ENCODE data around the gene EIF2B4. TPM values are rescaled to one million over a fixed set of nuclear protein-coding genes. Genes with fewer than 3 reads are reported as not detected.

EIF2B4 gene
- total RNA-seq, 1 donor from 2014 or later: 56.0 TPM

DNA sequence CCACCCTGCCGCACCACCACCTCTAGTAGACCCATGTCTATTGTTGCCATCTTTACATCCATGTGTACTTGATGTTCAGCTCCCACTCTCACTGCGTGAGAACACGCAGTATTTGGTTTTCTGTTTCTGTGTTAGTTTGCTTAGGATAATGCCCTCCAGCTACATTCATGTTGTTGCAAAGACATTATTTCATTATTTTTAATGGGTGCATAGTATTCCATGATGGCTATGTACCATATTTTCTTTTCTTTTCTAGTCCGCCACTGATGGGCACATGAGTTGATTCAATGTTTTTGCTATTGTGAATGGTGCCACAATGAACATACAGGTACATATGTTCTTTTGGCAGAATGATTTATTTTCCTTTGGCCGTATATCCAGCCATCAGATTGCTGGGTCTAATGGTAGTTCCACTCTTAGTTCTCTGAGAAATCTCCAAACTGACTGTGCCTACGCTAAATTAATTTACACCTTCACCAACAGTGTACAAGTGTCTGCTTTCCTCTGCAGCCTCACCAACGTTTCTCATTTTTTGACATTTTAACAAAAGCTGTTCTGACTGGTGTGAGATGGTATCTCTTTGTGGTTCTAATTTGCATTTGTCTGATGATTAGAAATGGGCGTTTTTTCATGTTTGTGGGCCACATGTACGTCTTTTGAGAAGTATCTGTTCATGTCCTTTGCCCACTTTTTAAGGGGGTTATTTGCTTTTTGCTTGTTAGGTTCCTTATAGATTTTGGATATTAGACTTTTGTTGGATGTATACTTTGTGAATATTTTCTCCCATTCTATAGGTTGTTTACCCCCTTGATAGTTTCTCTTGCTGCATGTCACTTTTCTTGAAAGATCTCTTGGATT lies 20.9 kb upstream of the EIF2B4 start:
- Mint-ChIP-seq H3K36me3 (peaks cover 11% of the 10 kb centered on the region), H3K27ac (no peak overlapping the region), H3K9me3 (no peaks in the 10 kb centered on the region), H3K4me3 (no peak overlapping the region), H3K27me3 (no peaks in the 10 kb centered on the region), H3K4me1 (ENCODE audit: unreplicated experiment) (no peaks in the 10 kb centered on the region)
- TF ChIP-seq, protein P1, sequence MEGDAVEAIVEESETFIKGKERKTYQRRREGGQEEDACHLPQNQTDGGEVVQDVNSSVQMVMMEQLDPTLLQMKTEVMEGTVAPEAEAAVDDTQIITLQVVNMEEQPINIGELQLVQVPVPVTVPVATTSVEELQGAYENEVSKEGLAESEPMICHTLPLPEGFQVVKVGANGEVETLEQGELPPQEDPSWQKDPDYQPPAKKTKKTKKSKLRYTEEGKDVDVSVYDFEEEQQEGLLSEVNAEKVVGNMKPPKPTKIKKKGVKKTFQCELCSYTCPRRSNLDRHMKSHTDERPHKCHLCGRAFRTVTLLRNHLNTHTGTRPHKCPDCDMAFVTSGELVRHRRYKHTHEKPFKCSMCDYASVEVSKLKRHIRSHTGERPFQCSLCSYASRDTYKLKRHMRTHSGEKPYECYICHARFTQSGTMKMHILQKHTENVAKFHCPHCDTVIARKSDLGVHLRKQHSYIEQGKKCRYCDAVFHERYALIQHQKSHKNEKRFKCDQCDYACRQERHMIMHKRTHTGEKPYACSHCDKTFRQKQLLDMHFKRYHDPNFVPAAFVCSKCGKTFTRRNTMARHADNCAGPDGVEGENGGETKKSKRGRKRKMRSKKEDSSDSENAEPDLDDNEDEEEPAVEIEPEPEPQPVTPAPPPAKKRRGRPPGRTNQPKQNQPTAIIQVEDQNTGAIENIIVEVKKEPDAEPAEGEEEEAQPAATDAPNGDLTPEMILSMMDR (conservative IDR thresholded peaks at IDR 0.05): no peak
- DNase-seq (ENCODE audit: extremely low spot score, unreplicated experiment): no peak

DNA sequence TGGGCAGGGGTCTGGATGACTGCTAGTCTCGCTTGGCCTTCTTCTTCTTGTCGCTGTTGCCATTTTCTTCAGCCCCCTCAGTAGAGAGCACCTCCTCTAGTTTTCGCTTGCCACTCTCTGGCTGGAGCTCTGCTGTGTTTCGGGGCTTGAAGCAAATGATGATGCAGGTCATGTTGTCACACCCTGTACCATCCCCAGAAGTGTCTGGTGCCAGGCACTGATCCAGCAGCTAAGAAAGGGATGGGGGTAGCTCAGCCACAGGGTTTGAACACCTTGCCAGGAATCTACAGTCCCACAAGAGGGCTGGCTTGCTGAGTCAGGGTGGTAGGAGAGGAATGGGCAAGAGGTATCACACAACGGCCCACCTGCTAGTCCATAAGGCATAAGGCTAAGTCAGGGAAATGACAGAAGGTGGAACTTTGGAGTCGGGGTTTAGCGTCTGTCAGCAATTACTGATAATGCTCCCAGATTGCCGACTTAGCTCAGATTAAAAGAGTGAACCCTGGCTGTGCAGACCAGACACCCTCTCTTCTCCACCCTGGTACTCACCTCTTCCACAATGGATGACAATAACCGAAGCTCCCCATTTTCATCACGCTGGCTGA lies 11.5 kb upstream of the EIF2B4 start:
- TF ChIP-seq, protein P1 (conservative IDR thresholded peaks at IDR 0.05): no peak
- no peak for DNase-seq (ENCODE audit: extremely low spot score, unreplicated experiment)
- no peaks in the 10 kb centered on the region for H3K27me3 Mint-ChIP-seq
- peak overlapping the region; percentile 88 for H3K4me3 Mint-ChIP-seq
- peaks cover 24% of the 10 kb centered on the region for H3K4me1 Mint-ChIP-seq (ENCODE audit: unreplicated experiment)
- peaks cover 28% of the 10 kb centered on the region for H3K36me3 Mint-ChIP-seq
- peak overlapping the region; percentile 97 for H3K27ac Mint-ChIP-seq
- no peaks in the 10 kb centered on the region for H3K9me3 Mint-ChIP-seq

DNA sequence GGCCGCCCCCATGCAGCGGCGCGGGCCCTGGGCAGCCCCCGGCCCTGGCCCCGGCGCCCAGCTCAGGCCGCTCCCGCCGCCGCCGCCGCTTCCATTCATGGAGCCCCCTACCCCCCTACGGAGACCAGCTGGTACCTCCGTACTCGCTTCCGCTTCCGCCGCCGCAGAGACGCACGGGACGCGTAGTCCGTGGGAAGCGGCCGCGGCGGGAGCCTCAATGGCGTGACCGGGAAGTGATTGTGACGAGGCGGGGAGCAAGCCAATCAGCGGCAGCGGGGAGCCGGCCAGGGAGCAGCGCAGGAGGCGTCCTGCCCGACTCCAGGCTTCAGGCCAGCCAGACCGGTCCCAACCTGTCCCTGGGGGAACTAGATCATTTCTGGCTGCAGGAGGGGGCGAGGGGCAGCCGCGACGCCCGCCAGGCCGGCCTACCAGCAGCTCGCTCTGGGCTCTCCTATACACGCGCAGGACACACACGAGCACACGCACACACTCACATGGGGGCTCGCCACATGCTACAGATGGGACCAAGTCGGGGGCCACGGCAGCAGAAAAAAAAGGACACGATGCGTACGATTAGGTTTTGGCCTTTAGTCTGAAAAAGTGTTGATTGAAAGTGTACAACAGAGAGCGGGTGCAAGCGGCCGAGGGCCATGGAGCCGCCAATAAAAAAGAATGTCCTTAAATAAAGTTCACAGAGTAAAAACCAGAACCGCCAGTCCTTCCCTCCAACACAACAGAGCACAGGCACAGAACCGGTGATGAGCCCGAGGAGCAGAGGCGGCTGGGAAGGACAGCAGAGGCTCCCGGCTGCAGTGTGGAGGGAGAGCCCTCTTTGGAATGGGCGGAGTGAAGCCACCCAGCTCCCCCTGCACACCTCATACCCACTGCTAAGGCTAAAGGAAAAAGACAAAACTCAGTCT lies 10.7 kb upstream of the EIF2B4 start, which contains the start of gene ZNF513:
ZNF513 (minus strand) TSS at position 109 of the 920 bp plus-strand sequence. CDS start 208 bp downstream, outside the sequence.
- H3K27ac Mint-ChIP-seq: peak within 1 kb of the TSS; percentile 97
- DNase-seq (ENCODE audit: extremely low spot score, unreplicated experiment): peak; percentile 96
- H3K27me3 Mint-ChIP-seq: no peaks in the 10 kb centered on the region

DNA sequence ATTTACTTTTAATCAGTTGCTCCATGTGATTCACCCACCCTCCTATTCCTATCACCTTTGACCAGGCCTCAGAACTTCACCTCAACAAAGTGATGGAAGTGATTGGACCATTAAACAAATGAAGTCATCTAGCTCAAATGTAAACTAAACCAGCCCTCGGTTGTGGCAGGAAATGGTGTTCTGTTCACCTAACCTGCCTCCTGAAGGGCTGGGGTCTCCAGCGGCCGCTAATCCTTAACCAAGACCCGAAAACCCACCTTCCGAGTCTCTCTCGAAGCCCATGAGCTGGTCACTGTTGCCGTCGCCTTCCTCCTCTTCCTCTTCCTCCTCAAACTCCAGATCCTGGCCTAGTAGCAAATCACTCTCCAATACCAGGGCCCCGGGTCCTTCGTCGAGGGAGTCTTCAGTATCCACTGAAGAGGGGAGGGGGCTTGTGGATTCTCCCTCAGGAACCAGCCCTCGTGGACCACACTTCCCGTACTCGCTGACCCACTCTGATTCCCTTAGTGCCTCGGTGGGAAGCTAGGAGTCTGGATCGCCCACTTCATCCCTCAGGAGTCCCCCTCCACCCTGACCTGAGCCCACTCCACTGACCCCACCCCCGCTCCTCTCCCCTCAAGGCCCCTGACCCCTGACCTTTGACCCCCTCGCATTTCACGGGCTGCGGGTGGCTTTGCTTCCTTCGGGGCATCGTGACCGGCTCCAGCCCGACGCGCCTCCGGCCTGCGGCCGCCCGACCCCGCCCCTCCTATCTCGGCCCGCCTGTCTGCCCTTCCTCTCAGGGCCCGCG lies 9.9 kb upstream of the EIF2B4 start:
- TF ChIP-seq, protein P1 (conservative IDR thresholded peaks at IDR 0.05): no peak
- H3K27ac Mint-ChIP-seq: peak overlapping the region; percentile 97
- no peak for DNase-seq (ENCODE audit: extremely low spot score, unreplicated experiment)

More for the DNA sequence above, 10.7 kb upstream of the EIF2B4 start, which contains the start of gene ZNF513:
- TF ChIP-seq, protein P1 (conservative IDR thresholded peaks at IDR 0.05): no peak
- peaks cover 24% of the 10 kb centered on the region for H3K4me1 Mint-ChIP-seq (ENCODE audit: unreplicated experiment)
- no peaks in the 10 kb centered on the region for H3K9me3 Mint-ChIP-seq
- H3K36me3 Mint-ChIP-seq: peaks cover 26% of the 10 kb centered on the region
- peak within 1 kb of the TSS; percentile 88 for H3K4me3 Mint-ChIP-seq

More for the DNA sequence above, 9.9 kb upstream of the EIF2B4 start:
- Mint-ChIP-seq H3K4me1 (ENCODE audit: unreplicated experiment) (peaks cover 24% of the 10 kb centered on the region), H3K27me3 (no peaks in the 10 kb centered on the region), H3K36me3 (peaks cover 19% of the 10 kb centered on the region), H3K9me3 (no peaks in the 10 kb centered on the region), H3K4me3 (peak overlapping the region; percentile 88)

Data from type B pancreatic cell (in vitro differentiated cells).